ENCODE measurements around the gene EFS.

GRCh38 chr14:23371865-23372264 is 6.9 kb upstream of the EFS start:
- TF ChIP-seq CTCF (IDR thresholded peaks at IDR 0.05): no peak
- TF ChIP-seq EP300 (IDR thresholded peaks at IDR 0.05): no peak
- no peak for TF ChIP-seq POLR2A (IDR thresholded peaks at IDR 0.05)
- no peak for TF ChIP-seq POLR2AphosphoS5 (IDR thresholded peaks at IDR 0.05)
